HepG2 (cell line): ENCODE measurements around the gene CD300A. TPM values are rescaled to one million over a fixed set of nuclear protein-coding genes. Genes with fewer than 3 reads are reported as not detected.

Experiments
- ELF3 ChIP-seq: IDR thresholded peaks from 2 replicates; pipeline ENCODE4 v1.6.1; 2016; ENCODE audit warnings: missing genetic modification reagents, missing compliant biosample characterization
- JDP2 ChIP-seq: sonication (generic); formaldehyde crosslinking; IDR thresholded peaks from 2 replicates; pipeline ENCODE4 v1.8.1; 2022; ENCODE audit warnings: missing genetic modification reagents, borderline replicate concordance
- NCOA1 ChIP-seq: sonication (generic); formaldehyde crosslinking; IDR thresholded peaks from 2 replicates; pipeline ENCODE4 v1.9.0; 2021; ENCODE audit warnings: missing genetic modification reagents
- PCBP1 ChIP-seq: fragments of 200-400 bp; formaldehyde crosslinking; IDR thresholded peaks from 2 replicates; pipeline ENCODE4 v1.6.1; 2017; ENCODE audit warnings: mild to moderate bottlenecking, low read depth, low read length, borderline replicate concordance
- RBM22 ChIP-seq: fragments of 200-400 bp; formaldehyde crosslinking; optimal IDR thresholded peaks from 2 replicates; pipeline ENCODE3; 2017; ENCODE audit warnings: mild to moderate bottlenecking, low read length, moderate library complexity
- SIX4 ChIP-seq: sonication (generic); formaldehyde crosslinking; IDR thresholded peaks from 2 replicates; pipeline ENCODE4 v1.4.0; 2020; ENCODE audit warnings: missing genetic modification reagents
- SRSF1 ChIP-seq: fragments of 200-400 bp; formaldehyde crosslinking; optimal IDR thresholded peaks from 2 replicates; pipeline ENCODE3; 2017; ENCODE audit warnings: mild to moderate bottlenecking, low read depth, low read length, moderate library complexity
- TBX3 ChIP-seq: fragments of 450-650 bp; IDR thresholded peaks from 2 replicates; pipeline ENCODE4 v1.6.1; 2017; ENCODE audit warnings: antibody characterized with exemption, mild to moderate bottlenecking, inconsistent platforms, borderline replicate concordance
- THAP11 ChIP-seq: IDR thresholded peaks from 2 replicates; pipeline ENCODE4 v1.6.1; 2016; ENCODE audit warnings: missing biosample characterization, missing genetic modification reagents
- XRCC5 ChIP-seq: fragments of 200-400 bp; formaldehyde crosslinking; optimal IDR thresholded peaks from 2 replicates; pipeline ENCODE3; 2017; ENCODE audit warnings: mild to moderate bottlenecking, low read length
- ZBTB42 ChIP-seq: sonication (generic); formaldehyde crosslinking; IDR thresholded peaks from 2 replicates; pipeline ENCODE4 v1.5.0; 2020; ENCODE audit warnings: mild to moderate bottlenecking, missing genetic modification reagents
- ZNF225 ChIP-seq: sonication (generic); formaldehyde crosslinking; IDR thresholded peaks from 2 replicates; pipeline ENCODE4 v1.4.0; 2020; ENCODE audit warnings: mild to moderate bottlenecking, missing genetic modification reagents
- ZNF292 ChIP-seq: sonication (generic); formaldehyde crosslinking; IDR thresholded peaks from 2 replicates; pipeline ENCODE4 v1.8.1; 2022; ENCODE audit warnings: mild to moderate bottlenecking, low read depth, missing genetic modification reagents, borderline replicate concordance
- ZNF432 ChIP-seq: sonication (generic); formaldehyde crosslinking; IDR thresholded peaks from 2 replicates; pipeline ENCODE4 v1.5.0; 2020; ENCODE audit warnings: missing genetic modification reagents, mild to moderate bottlenecking, borderline replicate concordance
- polyA plus RNA-seq, 8 experiments: library from polyadenylated mRNA; depleted of rRNA in 3 of 8; stranded (reverse) in 7 of 8; unstranded in 1 of 8; fragments of >200 nt; fragmentation: Illumina TruSeq in 4 of 8; extraction: Trizol in 4 of 8; gene quantifications; 2 replicates each; pipeline versions ENCODE4 v1.2.1 to v1.2.3, GENCODE V29; 2011 to 2016; ENCODE audit warnings: low read depth in 4 of 8, missing spikeins in 1 of 8, mixed read lengths in 1 of 8; ENCODE audit not compliant: insufficient read depth in 1 of 8
- total RNA-seq, 5 experiments: library from RNA; depleted of rRNA; stranded (reverse); fragments of >200 nt; fragmentation: Illumina TruSeq; extraction: Trizol; gene quantifications; 2 replicates each; pipeline ENCODE4 v1.2.3, GENCODE V29; 2016; ENCODE audit warnings: low read depth in 1 of 5
- TF ChIP-seq, protein P1 (sequence below): sonication (generic); formaldehyde crosslinking; IDR thresholded peaks from 2 replicates; pipeline ENCODE4 v1.5.1; 2020; ENCODE audit warnings: mild to moderate bottlenecking, missing genetic modification reagents, borderline replicate concordance
- TF ChIP-seq, protein P2 (sequence below): sonication (generic); formaldehyde crosslinking; IDR thresholded peaks from 2 replicates; pipeline ENCODE4 v1.9.0; 2021; ENCODE audit warnings: missing genetic modification reagents, borderline replicate concordance
- TF ChIP-seq, protein P3 (sequence below): sonication (generic); formaldehyde crosslinking; IDR thresholded peaks from 2 replicates; pipeline ENCODE4 v1.8.1; 2023; ENCODE audit warnings: mild to moderate bottlenecking, missing genetic modification reagents
- TF ChIP-seq, protein P4 (sequence below): IDR thresholded peaks from 2 replicates; pipeline ENCODE4 v1.6.1; 2018; ENCODE audit warnings: missing genetic modification reagents, mild to moderate bottlenecking, missing compliant biosample characterization
- TF ChIP-seq, protein P5 (sequence below), 2 experiments: sonication (generic) in 1 of 2; formaldehyde crosslinking in 1 of 2; IDR thresholded peaks; 2 replicates each; pipeline versions ENCODE4 v1.4.0 to v1.6.1; 2018 to 2020; ENCODE audit warnings: missing genetic modification reagents in 2 of 2, borderline replicate concordance in 1 of 2, low read depth in 1 of 2, mild to moderate bottlenecking in 1 of 2, missing biosample characterization in 1 of 2

The CD300A gene
- total and polyA plus RNA-seq, 2 of the 13 experiments (the other 11 are each of a cell fraction or from before 2014, with no cell fraction given): not detected

DNA sequence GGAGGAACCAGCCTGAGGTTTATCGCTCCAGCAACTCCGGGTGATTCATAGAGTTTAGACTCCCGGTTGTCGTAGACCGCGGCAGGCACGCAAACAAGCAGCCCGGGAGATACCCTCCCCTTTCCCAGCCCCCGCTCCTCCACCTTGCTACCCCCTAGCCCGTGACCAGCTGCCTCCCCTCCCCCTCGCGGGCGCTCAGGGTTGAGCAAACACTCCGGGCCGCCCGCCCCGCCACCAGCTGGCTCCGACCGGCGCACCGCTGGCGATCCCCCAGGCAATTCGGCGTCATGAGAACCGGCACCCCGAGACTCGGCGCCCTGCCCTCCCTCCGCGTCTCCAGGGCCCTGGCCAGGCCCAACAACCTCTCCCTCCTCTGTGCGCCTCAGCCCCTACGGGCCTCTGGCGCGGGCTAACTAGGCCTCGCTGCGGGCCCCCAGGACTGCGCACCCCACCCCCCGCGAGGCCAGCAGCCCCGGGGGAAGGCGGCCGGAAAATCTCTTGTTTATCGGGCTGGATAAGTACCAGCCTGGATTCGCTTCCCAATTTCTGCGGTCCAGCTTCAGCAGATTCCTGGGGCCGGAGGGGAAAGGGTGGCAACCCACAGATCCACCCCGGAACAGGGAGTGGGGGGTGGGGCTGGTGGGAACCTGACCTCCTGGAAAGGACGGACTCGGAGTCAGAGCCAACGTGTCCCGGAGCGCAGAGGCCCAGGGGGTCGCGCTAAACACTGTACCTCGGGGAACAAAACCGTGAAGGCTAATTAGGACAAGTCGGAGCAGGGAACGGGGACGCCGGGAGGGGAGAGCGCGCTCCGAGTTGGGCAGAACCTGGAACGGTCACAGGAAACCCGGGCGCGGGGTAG, 35.5 kb upstream of the CD300A start (continued):
- peak; percentile 60 for TF ChIP-seq SIX4 (CRISPR knock-in tag)
- TF ChIP-seq ZNF432 (CRISPR knock-in tag): 0 out of 2 replicates have a peak, but pooled peaks have one; percentile 72
- no peak for TF ChIP-seq ZNF225 (CRISPR knock-in tag)
- TF ChIP-seq SRSF1: no peak
- peak; percentile 11 for TF ChIP-seq XRCC5
- peak; percentile 51; the same call in 1 of the 2 replicates for TF ChIP-seq THAP11
- TF ChIP-seq NCOA1 (CRISPR knock-in tag): no peak
- TF ChIP-seq, protein P1, sequence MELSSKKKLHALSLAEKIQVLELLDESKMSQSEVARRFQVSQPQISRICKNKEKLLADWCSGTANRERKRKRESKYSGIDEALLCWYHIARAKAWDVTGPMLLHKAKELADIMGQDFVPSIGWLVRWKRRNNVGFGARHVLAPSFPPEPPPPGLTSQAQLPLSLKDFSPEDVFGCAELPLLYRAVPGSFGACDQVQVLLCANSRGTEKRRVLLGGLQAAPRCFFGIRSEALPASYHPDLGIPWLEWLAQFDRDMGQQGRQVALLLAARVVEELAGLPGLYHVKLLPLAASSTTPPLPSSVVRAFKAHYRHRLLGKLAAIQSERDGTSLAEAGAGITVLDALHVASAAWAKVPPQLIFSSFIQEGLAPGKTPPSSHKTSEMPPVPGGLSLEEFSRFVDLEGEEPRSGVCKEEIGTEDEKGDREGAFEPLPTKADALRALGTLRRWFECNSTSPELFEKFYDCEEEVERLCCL (CRISPR knock-in tag): no peak; the same call in none of the 2 replicates
- TF ChIP-seq ELF3 (CRISPR knock-in tag): no peak; the same call in 1 of the 2 replicates
- TF ChIP-seq ZNF292 (CRISPR knock-in tag): no peak; the same call in 1 of the 2 replicates
- no peak for TF ChIP-seq TBX3
- no peak for TF ChIP-seq RBM22
- TF ChIP-seq PCBP1: no peak
- TF ChIP-seq, protein P2, sequence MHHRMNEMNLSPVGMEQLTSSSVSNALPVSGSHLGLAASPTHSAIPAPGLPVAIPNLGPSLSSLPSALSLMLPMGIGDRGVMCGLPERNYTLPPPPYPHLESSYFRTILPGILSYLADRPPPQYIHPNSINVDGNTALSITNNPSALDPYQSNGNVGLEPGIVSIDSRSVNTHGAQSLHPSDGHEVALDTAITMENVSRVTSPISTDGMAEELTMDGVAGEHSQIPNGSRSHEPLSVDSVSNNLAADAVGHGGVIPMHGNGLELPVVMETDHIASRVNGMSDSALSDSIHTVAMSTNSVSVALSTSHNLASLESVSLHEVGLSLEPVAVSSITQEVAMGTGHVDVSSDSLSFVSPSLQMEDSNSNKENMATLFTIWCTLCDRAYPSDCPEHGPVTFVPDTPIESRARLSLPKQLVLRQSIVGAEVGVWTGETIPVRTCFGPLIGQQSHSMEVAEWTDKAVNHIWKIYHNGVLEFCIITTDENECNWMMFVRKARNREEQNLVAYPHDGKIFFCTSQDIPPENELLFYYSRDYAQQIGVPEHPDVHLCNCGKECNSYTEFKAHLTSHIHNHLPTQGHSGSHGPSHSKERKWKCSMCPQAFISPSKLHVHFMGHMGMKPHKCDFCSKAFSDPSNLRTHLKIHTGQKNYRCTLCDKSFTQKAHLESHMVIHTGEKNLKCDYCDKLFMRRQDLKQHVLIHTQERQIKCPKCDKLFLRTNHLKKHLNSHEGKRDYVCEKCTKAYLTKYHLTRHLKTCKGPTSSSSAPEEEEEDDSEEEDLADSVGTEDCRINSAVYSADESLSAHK (CRISPR knock-in tag): no peak
- TF ChIP-seq ZBTB42: no peak
- TF ChIP-seq, protein P3, sequence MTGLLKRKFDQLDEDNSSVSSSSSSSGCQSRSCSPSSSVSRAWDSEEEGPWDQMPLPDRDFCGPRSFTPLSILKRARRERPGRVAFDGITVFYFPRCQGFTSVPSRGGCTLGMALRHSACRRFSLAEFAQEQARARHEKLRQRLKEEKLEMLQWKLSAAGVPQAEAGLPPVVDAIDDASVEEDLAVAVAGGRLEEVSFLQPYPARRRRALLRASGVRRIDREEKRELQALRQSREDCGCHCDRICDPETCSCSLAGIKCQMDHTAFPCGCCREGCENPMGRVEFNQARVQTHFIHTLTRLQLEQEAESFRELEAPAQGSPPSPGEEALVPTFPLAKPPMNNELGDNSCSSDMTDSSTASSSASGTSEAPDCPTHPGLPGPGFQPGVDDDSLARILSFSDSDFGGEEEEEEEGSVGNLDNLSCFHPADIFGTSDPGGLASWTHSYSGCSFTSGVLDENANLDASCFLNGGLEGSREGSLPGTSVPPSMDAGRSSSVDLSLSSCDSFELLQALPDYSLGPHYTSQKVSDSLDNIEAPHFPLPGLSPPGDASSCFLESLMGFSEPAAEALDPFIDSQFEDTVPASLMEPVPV (CRISPR knock-in tag): peak; percentile 74; the same call in 1 of the 2 replicates
- TF ChIP-seq, protein P4, sequence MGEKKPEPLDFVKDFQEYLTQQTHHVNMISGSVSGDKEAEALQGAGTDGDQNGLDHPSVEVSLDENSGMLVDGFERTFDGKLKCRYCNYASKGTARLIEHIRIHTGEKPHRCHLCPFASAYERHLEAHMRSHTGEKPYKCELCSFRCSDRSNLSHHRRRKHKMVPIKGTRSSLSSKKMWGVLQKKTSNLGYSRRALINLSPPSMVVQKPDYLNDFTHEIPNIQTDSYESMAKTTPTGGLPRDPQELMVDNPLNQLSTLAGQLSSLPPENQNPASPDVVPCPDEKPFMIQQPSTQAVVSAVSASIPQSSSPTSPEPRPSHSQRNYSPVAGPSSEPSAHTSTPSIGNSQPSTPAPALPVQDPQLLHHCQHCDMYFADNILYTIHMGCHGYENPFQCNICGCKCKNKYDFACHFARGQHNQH: no peak; the same call in 1 of the 2 replicates
- no peak for TF ChIP-seq JDP2
- TF ChIP-seq, protein P5, sequence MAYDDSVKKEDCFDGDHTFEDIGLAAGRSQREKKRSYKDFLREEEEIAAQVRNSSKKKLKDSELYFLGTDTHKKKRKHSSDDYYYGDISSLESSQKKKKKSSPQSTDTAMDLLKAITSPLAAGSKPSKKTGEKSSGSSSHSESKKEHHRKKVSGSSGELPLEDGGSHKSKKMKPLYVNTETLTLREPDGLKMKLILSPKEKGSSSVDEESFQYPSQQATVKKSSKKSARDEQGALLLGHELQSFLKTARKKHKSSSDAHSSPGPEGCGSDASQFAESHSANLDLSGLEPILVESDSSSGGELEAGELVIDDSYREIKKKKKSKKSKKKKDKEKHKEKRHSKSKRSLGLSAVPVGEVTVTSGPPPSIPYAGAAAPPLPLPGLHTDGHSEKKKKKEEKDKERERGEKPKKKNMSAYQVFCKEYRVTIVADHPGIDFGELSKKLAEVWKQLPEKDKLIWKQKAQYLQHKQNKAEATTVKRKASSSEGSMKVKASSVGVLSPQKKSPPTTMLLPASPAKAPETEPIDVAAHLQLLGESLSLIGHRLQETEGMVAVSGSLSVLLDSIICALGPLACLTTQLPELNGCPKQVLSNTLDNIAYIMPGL (CRISPR knock-in tag; IDR thresholded peaks at IDR 0.05; ENCODE audit: borderline replicate concordance in 1 of 2, low read depth in 1 of 2): peak; percentile 67 to 87; a peak in 3 of 4 replicates
